GM21526 (cell line): Measurements from ENCODE around the gene HCRTR1.

Experiments
- ATAC-seq: cut with Tn5 transposase; IDR thresholded peaks from one replicate; pipeline ENCODE4 v1.9.1; 2021; ENCODE audit warnings: moderate library complexity; ENCODE audit not compliant: unreplicated experiment, low FRiP score

The HCRTR1 gene

DNA sequence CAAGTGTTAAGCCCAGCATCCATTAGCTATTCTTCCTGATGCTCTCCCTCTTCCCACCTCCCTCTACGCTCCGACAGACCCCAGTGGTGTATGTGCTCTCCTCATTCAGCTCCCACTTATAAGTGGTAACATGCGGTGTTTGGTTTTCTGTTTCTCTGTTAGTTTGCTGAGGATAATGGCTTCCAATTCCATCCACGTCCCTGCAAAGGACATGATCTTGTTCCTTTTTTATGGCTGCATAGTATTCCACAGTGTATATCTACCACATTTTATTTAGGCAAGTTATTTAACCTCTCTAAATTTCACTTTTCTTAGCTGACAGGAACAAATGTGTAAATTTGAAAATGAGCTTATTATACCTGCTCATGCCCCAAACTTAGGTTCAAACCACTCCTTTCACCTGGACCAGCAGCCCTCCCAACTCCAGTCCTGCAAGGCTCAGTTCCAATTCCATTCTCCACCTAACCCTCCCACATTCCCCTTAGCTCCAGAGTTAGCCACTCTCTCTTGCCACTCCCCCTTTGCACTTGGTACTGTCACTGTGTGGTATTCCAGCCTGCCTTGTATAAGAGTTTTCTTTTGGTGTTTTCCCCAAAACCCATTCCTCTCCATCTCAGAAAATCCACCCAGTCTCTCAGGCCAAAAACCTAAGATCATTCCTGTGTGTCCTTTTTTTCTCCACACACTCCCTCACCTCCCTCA, 28.9 kb downstream of the HCRTR1 start:
- no peak for ATAC-seq

DNA sequence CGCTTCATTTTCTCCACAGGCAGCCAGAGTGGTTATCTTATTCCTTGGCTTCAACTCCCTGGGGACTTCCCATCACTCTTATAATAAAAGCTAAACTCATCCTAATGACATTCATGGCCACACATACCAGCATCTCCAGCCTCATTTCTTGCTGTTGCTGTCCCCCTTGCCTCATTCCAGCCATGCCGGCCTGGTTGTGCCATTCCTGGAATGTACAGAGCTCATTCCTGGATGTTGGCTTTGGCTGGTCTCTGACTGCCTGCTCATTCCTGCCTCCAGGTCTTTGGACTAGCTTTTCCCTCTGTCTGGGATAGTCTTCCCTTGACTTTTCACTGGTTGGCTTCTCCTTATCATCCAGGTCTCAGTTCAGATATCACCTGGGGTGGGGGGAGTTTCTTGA, 29.6 kb downstream of the HCRTR1 start:
- no peak for ATAC-seq

DNA sequence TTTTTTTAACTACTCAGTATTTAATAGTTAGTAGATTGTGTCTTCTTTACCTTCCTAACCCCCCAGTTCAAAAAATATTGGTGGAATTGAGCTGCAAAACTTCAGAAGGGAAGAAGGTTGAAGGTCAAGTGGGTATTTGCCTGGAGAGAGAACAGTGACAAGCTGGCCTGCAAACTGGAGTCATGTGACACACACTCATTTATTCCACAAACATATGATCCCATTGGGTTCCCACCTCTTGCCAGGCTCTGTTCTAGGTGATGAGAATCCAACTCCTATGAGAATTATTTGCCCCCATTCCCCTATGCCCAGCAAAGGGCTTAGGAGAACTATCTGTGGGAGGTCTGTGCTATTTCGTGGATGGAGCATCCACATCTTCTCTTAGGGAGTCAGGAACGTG, 30.7 kb downstream of the HCRTR1 start:
- no peak for ATAC-seq

DNA sequence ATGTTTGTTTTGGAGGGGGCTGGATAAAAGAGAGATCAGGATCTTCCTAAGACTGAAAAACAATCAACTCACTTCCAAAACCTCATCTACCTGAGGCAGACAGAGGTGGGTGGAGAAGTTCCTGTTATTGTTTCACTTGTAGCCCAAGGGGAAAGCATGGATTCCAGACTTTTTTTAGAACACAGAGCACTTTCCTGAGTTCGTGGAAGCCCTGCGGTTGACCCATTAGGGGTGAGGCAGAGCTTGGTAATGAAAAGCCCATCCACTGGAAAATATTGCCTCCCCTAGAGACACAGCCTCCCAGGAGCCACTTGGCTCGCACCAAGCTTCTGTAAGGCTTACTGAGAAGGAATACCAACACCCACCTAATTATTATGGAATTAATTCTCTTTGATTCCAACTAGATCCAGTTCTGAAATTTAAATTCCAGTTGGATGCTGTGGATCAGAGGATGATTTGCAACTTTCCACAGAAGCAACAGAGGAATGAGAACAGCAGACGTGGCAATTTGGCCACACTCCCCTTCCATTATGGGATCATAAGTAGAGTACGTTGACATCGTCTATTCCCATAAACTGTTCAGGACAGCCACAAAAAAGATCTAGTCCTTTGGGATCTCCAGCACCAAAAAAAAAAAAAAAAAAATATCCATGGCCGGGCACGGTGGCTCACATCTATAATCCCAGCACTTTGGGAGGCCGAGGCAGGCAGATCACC, 31.3 kb downstream of the HCRTR1 start:
- no peak for ATAC-seq

DNA sequence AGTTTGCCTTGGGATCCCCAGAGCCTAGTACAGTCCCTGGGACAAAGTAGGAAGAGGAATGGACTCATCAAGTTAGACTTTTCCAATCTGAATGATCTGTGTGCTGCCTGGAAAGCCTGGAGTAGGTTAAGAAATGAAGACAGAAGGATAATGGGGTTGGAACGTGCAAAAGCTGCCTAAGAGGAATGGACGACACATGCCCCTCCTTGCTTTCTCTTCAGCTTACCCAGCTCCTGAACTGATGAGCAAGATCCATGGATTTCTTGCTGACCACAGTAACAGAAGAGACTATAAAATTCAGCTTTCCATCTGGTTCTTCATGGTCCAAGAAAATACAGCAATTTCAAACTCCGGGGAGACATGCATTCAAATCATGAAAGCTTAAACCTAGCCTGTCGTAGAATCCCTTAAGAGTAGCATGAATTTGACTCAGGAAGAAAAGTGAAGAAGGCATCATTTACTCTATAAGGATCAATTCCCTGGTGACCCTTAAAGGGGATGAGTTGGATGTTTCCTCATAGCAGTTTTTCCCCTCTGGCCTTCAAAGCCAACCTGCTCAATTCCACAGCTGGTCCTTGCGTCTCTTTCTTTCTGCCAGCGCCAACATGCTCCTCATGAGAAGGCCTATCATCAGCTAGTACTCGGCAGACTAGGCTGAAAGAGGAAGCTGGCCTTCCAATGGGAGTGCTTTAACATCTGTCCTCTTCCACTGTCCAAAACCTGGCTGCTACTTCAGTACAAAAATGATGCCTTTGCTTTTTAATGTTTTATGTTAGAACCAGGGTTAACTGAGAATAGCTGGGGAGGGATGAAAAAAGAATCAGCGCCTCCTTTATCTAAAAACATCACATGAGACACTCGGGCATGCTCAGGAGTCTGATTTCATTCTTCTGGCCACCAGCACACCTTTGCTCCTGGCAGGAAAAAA, 32.9 kb downstream of the HCRTR1 start:
- ATAC-seq, result no peak

DNA sequence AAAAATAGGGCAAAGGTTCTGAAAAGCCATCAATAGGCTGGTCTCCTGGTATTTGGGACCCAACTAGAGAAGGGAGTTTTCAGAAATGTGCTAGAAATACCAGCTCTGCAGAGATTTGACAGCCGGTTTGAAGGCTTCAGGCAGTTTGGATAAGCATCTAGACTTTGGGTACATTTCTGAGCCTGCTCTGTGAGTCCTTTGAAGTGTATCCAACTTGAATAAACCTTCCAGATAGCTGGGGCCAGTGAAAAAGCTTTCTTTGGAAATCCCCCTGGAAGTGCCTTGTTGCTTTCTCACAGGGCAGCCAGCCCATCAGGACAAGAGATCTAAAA, 33.6 kb downstream of the HCRTR1 start:
- ATAC-seq, result no peak

DNA sequence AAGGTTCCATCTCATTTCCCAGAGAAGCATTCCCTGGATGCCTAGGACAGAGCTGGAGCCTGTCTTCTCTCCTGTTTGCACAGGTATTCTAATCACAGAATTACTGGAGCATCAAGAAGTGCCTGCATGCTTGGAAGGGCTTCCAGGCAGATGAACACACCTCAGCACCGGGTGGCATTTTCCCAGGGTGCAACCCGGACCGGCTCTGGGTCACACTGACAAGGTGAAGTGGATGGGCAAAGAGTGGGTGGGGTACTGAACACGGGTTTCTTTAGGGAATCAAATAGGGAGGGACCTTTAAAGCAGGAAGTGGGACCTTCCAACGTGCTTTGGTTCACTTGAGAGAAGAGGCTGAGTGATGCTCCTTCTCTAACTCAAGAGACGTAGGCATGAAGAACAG, 34.3 kb downstream of the HCRTR1 start:
- ATAC-seq, result no peak

DNA sequence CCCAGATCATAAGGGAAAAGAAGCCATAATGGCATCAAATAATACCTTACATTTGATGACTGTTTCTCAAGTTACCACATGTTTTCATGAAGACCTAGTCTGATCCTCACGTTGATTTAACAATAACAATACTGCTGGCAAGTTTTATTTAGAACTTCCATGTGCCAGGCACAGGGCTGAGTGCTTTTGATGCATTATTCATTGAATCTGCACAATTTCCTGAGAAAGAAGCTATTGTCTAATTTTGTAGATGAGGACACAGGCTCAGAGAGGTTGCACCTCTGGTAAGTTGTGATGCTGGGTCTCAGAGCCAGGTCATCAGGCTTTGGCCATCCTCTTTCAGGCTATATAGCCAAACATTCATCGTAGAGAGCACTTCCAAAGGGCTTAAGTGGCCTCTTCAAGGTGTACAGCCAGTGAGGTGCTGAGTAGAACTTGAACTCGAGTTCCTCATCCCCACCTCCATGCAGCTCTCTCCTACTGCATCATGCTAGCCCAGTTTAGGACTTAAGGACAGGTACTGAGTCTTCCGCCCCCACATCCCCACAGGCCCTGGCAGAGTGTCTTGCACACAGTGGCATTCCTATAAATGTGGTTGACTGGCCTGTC, 35.5 kb downstream of the HCRTR1 start:
- no peak for ATAC-seq

DNA sequence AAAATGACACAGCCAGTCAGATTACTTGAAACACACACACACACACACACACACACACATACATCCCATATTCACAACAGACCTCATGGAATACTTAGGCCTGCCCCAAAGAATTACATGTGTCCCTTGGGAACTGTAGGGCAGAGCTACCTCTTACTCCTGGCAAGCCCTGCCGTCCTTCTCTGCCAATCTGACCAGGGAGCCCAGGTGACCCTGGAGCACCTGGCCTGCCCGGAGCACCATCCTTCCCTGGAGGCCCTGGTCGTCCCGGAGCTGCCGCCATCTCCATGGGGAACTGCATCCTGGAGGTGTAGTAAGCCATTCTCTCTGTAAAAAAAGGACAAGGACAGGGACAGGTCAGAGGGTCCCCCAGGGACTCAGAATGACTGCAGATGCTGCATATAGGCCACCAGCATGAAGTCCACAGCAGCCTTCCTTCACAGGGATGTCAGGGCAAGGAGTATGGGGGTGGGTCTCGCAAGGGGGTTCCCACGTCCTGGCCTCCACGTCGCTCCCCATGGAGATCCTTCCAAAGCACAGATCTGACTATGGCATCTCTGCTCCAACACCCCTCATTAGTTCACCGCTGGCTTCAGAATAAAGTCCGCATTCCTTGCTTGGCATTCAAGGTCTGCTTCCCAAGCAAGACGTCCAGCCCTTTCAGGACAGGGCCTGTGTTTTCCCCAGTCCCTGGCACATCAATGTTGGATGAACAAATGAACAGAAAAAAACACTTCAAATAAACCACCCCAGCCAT, 36.4 kb downstream of the HCRTR1 start:
- ATAC-seq, result no peak

DNA sequence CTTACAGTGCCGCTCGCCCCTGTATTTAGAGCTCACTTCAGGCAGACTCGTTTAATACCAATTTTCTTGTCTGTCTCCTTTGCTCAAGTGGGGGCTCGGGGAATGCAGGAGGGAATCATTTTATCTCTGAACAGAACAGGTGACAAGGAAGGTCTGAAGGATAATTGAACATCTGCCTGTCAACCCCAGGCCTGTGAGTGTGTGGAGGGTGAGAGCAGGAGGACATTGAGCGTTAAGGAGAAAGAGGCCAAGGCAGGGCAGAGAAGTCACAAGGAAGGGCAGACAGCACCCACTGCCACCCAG, 36.9 kb downstream of the HCRTR1 start:
- no peak for ATAC-seq

DNA sequence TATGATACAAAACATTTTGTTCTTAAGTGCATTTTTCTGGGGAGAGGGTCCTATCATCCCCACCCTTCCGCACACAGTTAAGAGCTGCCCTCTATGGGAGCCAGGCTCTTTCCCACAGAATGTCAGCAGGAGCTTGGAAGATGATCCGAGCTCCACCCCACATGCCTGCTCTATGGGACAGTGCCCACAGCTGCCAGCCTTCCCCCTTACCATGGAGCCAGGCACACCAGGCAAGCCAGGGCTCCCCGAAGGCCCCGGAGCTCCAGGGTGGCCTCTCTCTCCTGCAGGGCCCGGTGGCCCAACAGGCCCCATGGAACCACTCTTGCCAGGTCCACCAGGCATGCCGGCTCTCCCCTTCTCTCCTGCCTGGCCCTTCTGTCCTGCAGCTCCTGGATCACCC, 37.6 kb downstream of the HCRTR1 start:
- ATAC-seq, result no peak

DNA sequence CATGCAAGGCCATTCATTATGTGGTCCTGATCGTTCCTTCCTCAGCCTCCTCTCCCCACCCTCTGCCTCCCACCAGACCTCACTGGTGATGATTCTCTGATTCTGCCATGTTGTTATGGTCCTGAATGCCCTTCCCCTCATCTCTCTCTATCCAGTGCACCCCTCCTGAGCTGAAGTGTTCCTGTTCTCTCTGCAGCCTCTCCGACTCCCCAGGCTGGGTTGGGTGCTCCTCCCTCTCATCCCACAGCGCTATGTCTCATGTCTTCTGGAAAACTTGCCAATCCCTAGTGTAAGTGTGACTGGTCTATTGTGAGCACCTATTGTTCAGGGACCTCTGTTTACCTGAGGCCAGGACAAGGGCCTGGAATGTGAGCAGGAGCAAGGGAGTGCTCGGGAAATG, 38.3 kb downstream of the HCRTR1 start:
- ATAC-seq, result no peak

DNA sequence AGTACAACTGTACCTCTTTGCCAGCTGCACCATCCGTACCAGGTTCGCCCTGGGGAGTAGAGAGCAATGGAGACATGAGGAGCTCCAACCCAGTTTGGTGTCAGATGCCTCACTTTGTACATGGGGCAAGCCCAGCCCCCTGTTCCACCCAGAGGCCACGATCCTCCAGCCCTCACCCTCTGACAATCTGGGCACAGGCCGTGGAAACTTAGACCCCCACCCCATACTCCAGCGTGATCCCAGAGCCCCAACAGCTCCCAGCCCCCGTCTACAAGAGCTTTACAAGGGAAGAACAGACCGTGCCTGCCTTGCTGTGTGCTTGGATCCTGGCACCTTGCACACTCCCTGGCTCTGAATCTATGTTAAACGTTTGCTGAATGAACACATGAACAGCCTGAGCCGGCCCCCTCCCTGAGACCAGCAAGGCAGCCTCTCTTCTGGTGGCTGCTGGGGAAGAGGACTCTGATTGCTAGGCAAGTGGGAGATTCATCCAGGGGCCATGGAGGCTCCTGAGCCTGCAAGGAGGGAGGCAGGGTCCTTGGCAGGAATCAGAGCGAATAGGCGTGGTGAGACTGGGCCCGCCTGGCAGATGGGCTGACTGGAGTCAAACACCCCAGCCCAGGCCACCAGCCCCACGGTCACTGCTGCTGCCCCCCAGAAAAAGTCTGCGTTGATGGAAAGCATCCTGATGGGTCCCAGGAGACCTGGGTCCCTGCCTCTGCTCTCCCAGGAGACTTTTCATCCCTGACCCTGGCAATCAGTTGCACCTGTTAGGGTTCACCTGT, 39.7 kb downstream of the HCRTR1 start:
- ATAC-seq, result no peak

DNA sequence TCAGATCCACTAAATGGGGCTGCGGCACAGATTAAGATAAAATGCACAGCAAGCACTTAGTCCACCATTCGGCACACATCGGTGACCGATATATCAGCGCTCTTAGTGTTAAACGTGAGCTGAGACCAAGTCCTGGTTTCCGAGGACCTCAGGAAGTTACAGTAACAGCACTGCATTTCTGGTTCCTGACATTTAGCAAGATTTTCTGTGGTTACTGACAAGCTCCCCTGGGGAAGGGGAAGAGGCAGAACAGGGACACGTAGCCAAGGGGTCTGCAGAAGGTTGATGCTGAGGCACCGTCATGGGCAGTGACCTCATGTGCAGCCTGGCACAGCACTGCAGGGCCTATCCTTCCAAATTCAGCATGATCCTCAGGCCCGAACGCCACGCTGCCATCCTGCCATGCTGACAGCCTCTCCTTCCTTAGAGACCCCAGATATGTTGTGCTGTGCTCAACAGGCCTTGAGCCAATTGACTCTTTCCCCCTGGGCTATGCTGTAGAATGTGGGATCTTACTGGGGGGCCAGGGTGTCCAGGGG, 40.6 kb downstream of the HCRTR1 start:
- ATAC-seq, result no peak

DNA sequence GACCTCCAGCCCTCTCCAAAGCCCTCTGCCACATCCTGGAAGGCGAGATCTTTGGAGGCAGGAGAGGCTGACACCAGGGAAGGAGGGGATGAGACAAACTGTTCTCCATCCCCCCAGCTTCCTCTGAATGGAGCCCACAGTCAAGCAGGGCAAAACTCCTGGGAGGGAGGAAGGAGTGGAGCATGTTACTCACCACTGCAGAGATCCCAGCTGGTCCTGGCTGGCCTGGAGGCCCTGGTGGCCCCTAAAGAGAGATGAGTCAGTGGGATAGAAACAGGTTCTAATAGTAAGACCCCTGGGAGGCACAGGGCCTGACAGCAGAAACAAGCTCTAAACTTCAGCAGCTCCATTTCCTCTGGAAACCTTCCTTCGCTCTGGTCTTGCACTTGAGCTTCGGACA, 41.2 kb downstream of the HCRTR1 start:
- ATAC-seq, result no peak

DNA sequence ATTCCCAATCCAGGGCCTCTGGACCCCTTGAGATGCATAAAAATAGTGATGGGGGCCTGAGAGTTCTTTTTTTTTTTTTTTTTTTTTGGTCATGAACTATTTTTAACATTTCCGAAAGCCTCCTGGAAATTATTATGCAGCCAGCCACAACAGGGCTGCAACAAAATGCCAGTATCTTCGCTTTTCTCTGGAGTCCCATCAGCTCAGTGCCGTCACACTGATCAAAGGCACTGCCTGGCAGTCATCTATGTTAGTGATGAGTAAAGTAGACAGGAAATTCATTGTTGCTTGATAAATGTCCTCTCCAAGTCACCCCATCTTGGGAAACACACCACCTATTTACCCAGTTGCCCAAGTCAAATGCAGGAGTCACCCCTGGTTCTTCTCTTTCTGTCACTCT, 42.4 kb downstream of the HCRTR1 start:
- no peak for ATAC-seq

DNA sequence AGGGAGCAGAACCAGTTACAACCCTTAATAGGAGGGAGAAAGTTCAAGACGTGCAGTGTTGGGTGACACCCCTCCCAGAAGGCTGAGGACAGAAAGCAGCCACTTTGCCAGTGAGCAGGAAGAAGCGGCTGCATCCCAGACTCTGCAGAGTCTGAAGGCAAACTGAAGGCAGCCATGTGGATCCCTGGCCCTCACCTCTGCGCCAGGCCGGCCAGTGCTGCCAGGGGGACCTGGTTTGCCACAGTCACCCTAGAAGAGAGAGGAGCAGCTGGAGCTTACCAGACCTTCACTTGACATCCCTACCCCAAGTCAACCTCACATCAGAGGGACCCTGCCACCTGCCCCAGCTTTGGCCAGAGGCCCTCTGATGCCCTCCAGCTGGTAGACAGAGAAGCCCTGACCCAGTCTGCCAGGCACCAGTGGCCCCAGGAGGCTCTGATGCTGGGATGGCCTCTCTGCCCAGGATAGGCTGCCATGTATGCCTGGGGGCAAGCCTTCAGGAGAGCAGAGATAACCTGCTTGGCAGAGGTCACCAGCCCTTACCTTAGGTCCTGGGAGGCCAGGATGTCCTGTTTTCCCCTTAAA, 43.5 kb downstream of the HCRTR1 start:
- no peak for ATAC-seq

DNA sequence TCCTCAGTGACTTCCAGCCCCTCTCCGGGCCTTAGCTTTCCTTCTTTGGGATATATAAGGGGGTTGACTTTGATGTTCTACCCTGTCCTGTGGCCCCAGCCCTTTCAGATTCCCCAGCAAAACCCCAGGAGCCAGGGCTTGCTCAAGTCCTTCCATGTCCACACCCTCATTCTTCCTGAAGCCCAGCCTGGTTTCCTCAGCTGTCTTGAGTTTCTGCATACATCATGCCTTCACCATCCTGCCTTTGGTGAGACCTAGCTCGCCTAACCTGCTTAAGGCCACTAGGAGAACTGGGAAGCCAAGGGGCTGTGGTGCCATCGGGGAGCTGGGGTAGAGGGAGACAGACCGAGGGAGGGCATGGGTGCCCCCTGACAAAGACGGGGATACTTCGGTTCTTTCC, 44.4 kb downstream of the HCRTR1 start:
- no peak for ATAC-seq

DNA sequence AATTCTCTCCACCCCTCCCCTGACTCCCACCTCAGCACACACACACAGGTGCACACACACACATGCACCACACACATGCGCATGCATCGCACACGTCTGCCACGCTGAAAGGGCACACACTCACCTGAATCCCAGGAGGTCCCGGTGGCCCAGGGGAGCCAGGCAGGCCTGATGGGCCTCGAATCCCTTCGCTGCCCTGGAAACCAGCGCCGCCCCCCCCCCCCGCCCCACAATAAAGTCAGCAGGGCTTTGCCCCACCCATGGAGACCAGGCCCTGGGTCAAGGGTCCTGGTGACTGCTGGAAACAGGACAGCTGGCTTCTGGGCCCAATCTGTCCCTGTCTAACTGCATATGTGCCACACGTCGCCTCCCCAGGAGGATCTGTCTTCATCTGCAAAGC, 45.0 kb downstream of the HCRTR1 start:
- no peak for ATAC-seq
